A673 (cell line): ENCODE measurements around the gene RNF8.

ENCODE experiments used
- EZH2 ChIP-seq: fragments of 200-600 bp; sonication (generic); IDR thresholded peaks from 2 replicates; pipeline ENCODE4 v1.6.1; 2017; ENCODE audit warnings: borderline replicate concordance, low read depth, mild to moderate bottlenecking, mixed read lengths, antibody characterized with exemption, low read length; ENCODE audit not compliant: poor library complexity, severe bottlenecking
- TF ChIP-seq, protein P1 (sequence below): fragments of 300-800, 200-600 bp; sonication (generic); conservative IDR thresholded peaks from 2 replicates; pipeline ENCODE4 v1.5.1; 2017; ENCODE audit warnings: low read depth, mild to moderate bottlenecking, antibody characterized with exemption, low read length, moderate library complexity, mixed read lengths

- TF ChIP-seq, protein P1, sequence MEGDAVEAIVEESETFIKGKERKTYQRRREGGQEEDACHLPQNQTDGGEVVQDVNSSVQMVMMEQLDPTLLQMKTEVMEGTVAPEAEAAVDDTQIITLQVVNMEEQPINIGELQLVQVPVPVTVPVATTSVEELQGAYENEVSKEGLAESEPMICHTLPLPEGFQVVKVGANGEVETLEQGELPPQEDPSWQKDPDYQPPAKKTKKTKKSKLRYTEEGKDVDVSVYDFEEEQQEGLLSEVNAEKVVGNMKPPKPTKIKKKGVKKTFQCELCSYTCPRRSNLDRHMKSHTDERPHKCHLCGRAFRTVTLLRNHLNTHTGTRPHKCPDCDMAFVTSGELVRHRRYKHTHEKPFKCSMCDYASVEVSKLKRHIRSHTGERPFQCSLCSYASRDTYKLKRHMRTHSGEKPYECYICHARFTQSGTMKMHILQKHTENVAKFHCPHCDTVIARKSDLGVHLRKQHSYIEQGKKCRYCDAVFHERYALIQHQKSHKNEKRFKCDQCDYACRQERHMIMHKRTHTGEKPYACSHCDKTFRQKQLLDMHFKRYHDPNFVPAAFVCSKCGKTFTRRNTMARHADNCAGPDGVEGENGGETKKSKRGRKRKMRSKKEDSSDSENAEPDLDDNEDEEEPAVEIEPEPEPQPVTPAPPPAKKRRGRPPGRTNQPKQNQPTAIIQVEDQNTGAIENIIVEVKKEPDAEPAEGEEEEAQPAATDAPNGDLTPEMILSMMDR, result no peak
- TF ChIP-seq EZH2, result no peak
Measured at GRCh38 chr6:37344308-37344707, 9.5 kb upstream of the RNF8 start.
